Neural progenitor cell (in vitro differentiated cells): ENCODE results near the gene SCP2.

ENCODE experiments used
- CTCF ChIP-seq: fragments of 200-600 bp; sonication (generic); IDR thresholded peaks from 2 replicates; pipeline ENCODE4 v1.5.1; 2017; ENCODE audit warnings: antibody characterized with exemption, mild to moderate bottlenecking
- EZH2 ChIP-seq: fragments of 200-600 bp; sonication (generic); IDR thresholded peaks from 2 replicates; pipeline ENCODE4 v1.6.1; 2017; ENCODE audit warnings: antibody characterized with exemption, mild to moderate bottlenecking, moderate library complexity

- TF ChIP-seq CTCF (no peak), EZH2 (no peak)
Measured at GRCh38 chr1:52918201-52918600, 8.9 kb upstream of the SCP2 start.
